GM12878 (cell line): Measurements from ENCODE around the gene STK39.

Experiments
- EZH2 ChIP-seq: IDR thresholded peaks from 2 replicates; pipeline ENCODE4 v1.6.1; 2012; ENCODE audit warnings: low read depth, mild to moderate bottlenecking, control low read depth, inconsistent platforms, low read length, borderline replicate concordance; ENCODE audit not compliant: control insufficient read depth
- NFXL1 ChIP-seq: fragments of 450-650 bp; IDR thresholded peaks from 2 replicates; pipeline ENCODE4 v1.6.1; 2017; ENCODE audit warnings: antibody characterized with exemption, mild to moderate bottlenecking, borderline replicate concordance
- NR2C2 ChIP-seq: IDR thresholded peaks from 2 replicates; pipeline ENCODE4 v1.6.1; 2011; ENCODE audit warnings: borderline replicate concordance, low read depth; ENCODE audit not compliant: control insufficient read depth, insufficient read length
- POLR2A ChIP-seq: IDR thresholded peaks from 2 replicates; pipeline ENCODE4 v1.6.1; 2011; ENCODE audit warnings: low read depth, mild to moderate bottlenecking, low read length
- RCOR1 ChIP-seq: conservative IDR thresholded peaks from 2 replicates; pipeline ENCODE4 v1.6.1; 2012; ENCODE audit warnings: low read depth, low read length, improper control_type of control experiment
- SUPT20H ChIP-seq: IDR thresholded peaks from 2 replicates; pipeline ENCODE4 v1.6.1; 2011; ENCODE audit warnings: low read depth, mild to moderate bottlenecking, low read length, moderate library complexity, borderline replicate concordance; ENCODE audit not compliant: control insufficient read depth
- TCF12 ChIP-seq: IDR thresholded peaks from 2 replicates; pipeline ENCODE4 v1.6.1; 2011; ENCODE audit warnings: low read depth, mild to moderate bottlenecking, low read length
- TF ChIP-seq, protein P1 (sequence below): IDR thresholded peaks from 2 replicates; pipeline ENCODE4 v1.6.1; 2012; ENCODE audit warnings: low read depth, low read length, improper control_type of control experiment
- TF ChIP-seq, protein P2 (sequence below): IDR thresholded peaks from 2 replicates; pipeline ENCODE4 v1.6.1; 2012; ENCODE audit warnings: mild to moderate bottlenecking, low read depth, low read length

DNA sequence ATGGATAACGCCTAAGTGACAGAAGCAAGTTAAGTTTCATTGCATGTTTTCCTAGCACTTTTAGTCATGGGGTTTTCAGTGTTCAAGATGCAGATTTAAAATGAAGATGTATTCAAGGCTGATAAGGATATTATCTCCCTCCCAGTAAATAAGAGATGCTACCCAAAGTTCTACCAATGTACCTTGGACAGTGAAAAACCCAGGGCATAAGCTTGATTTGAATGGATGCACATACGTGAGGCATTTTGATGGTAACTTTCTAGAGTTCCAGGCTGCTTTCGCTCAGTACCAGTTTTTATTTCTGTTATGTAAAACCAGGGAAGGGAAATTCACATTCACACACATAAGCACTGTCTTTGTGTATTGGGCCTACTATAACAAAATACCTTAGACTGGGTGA lies 90.3 kb downstream of the STK39 start:
- TF ChIP-seq NFXL1: no peak
- no peak for TF ChIP-seq TCF12
- no peak for TF ChIP-seq NR2C2
- TF ChIP-seq POLR2A: no peak
- TF ChIP-seq RCOR1: no peak
- TF ChIP-seq, protein P1, sequence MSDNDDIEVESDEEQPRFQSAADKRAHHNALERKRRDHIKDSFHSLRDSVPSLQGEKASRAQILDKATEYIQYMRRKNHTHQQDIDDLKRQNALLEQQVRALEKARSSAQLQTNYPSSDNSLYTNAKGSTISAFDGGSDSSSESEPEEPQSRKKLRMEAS: no peak
- TF ChIP-seq EZH2: no peak
- TF ChIP-seq SUPT20H: no peak
- TF ChIP-seq, protein P2, sequence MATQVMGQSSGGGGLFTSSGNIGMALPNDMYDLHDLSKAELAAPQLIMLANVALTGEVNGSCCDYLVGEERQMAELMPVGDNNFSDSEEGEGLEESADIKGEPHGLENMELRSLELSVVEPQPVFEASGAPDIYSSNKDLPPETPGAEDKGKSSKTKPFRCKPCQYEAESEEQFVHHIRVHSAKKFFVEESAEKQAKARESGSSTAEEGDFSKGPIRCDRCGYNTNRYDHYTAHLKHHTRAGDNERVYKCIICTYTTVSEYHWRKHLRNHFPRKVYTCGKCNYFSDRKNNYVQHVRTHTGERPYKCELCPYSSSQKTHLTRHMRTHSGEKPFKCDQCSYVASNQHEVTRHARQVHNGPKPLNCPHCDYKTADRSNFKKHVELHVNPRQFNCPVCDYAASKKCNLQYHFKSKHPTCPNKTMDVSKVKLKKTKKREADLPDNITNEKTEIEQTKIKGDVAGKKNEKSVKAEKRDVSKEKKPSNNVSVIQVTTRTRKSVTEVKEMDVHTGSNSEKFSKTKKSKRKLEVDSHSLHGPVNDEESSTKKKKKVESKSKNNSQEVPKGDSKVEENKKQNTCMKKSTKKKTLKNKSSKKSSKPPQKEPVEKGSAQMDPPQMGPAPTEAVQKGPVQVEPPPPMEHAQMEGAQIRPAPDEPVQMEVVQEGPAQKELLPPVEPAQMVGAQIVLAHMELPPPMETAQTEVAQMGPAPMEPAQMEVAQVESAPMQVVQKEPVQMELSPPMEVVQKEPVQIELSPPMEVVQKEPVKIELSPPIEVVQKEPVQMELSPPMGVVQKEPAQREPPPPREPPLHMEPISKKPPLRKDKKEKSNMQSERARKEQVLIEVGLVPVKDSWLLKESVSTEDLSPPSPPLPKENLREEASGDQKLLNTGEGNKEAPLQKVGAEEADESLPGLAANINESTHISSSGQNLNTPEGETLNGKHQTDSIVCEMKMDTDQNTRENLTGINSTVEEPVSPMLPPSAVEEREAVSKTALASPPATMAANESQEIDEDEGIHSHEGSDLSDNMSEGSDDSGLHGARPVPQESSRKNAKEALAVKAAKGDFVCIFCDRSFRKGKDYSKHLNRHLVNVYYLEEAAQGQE: no peak
